Retinal pigment epithelial cell (primary cell): ENCODE measurements around the gene TEX261.
"Not testable (repeated sequence)": the region's sequence is repeated elsewhere in the genome, so short reads cannot be mapped to it uniquely, and the experiment has no call there.

ENCODE experiments used
- DNase-seq: peaks from one replicate; pipeline ENCODE4 v3.0.0-alpha.2; 2010; ENCODE audit warnings: low read depth
- H3K4me3 ChIP-seq: 2 replicates; pipeline ENCODE4 v1.5.1; 2011; ENCODE audit warnings: mild to moderate bottlenecking, low read length, control low read depth, moderate library complexity
- TF ChIP-seq, protein P1 (sequence below): conservative IDR thresholded peaks from 2 replicates; pipeline ENCODE4 v1.5.1; 2011; ENCODE audit warnings: low read depth, low read length, control low read depth, inconsistent platforms

Gene TEX261

DNA sequence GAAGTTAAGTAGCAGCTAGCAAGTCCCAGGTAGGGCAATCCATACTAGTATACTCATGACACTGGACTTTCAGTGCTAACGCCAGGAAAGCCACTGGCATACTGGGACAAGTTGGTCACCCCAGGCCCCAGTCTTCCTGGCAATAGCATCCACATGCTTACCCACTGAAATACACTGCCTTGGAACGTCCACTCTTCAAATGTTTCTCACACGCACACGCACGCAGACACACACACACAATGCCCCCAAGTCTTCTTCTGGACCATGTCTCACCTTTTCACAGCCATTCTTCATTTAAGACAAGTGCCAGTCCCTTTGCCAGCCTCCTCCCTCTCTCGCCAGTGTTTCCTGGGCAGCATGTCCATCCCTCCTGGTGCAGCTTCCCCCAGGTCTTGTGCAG lies 8.7 kb upstream of the TEX261 start:
- no peak for DNase-seq
- H3K4me3 ChIP-seq, result no peak overlapping the region
- TF ChIP-seq, protein P1, sequence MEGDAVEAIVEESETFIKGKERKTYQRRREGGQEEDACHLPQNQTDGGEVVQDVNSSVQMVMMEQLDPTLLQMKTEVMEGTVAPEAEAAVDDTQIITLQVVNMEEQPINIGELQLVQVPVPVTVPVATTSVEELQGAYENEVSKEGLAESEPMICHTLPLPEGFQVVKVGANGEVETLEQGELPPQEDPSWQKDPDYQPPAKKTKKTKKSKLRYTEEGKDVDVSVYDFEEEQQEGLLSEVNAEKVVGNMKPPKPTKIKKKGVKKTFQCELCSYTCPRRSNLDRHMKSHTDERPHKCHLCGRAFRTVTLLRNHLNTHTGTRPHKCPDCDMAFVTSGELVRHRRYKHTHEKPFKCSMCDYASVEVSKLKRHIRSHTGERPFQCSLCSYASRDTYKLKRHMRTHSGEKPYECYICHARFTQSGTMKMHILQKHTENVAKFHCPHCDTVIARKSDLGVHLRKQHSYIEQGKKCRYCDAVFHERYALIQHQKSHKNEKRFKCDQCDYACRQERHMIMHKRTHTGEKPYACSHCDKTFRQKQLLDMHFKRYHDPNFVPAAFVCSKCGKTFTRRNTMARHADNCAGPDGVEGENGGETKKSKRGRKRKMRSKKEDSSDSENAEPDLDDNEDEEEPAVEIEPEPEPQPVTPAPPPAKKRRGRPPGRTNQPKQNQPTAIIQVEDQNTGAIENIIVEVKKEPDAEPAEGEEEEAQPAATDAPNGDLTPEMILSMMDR, result no peak

DNA sequence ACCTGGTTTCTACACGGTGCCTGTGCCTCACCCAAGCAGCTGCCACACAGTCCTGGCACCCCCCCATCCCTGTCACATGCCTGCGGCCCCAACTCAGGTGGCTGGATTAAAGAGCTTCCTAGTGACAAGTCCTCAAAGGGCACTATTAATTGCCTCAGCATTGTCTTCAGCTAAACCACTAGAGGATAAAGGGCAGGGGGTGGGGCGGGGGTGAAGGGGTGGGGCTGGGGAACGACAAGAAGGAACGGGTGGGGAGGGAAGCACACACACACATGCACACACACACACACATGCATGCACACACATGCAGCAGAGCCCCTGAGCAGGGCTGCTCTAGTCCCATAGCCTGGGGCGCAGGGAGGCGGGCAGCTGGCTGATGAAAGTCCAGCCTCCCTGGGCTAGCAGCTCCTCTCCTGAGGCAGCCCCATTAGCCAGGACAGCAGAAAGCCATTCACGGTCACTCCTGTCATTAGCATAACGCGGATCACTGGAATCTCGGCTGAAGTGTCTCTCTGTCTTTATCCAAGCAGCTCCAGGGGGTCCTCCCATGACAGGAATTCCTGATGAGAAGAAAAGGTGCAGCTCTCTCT lies 7.4 kb upstream of the TEX261 start:
- no peak overlapping the region for H3K4me3 ChIP-seq
- DNase-seq, result no peak
- TF ChIP-seq, protein P1, result no peak

DNA sequence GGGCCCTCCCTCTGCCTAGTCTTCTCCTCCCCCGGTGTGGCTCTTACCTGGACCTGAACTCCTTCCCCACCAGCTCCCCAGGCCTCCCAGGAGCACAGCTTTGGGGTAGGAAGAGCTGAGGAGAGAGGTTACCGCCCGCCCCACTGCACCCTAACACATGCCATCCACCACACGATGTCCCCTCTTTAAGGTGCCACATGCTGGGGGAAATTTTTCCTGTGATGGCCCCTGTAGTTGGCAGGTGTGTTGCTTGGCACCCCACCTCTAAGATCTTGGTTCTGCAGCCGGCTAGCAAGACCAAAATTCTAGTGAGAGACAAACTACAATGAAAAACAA lies 6.9 kb upstream of the TEX261 start:
- H3K4me3 ChIP-seq, result no peak overlapping the region
- no peak for DNase-seq
- TF ChIP-seq, protein P1, result no peak

DNA sequence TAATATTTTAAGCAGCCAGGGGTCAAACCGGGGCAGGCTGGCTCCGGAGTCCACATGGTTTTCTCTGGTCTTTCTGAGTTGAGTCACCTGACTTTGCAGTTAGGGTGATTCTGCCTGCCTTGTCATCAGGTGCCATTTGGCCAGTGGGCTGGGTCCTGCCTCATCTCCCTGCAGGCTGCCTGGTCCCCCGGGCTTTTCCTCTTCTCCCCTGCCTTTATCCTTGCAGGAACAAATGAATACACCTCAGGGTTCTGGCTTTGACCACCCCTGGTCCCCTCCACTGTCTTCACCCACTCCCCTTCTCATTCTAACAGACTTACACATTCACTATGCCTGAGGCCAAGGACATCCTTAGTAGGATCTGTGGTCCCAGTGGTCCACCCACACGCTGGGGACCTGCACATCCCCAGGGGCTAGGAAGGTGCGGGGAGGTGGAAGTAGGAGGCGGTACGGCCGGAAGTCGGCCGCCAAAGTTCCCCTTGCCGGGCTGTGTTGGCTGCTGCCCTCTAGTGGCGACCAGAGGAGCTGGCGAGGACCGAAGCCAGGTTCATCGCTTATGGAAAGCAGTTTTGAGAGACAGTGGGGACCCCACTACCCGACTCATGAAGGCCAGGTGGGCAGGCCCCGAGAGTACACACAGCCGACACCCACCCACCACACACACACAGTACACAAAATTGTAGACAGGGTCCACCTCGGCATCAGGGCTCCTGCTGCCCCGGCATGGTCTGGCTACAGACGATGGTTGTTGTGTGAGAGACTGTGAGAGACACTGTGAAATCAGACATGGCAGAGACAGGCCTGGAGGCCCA lies 6.3 kb upstream of the TEX261 start:
- peak overlapping the region; percentile 38 for H3K4me3 ChIP-seq
- TF ChIP-seq, protein P1, result peak; percentile 98
- no peak for DNase-seq

DNA sequence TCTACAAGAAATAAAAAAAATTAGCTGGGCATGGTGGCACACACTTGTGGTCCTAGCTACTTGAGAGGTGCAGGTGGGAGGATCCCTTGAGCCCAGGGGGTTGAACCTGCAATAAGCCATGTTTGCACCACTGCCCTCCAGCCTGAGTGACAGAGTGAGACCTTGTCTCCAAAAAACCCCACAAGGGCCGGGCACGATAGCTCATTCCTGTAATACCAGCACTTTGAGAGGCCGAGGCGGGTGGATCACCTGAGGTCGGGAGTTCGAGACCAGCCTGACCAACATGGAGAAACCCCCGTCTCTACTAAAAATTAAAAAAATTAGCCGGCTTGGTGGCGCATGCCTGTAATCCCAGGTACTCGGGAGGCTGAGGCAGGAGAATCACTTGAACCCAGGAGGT lies 5.3 kb upstream of the TEX261 start:
- H3K4me3 ChIP-seq, DNase-seq: not testable (repeated sequence)

DNA sequence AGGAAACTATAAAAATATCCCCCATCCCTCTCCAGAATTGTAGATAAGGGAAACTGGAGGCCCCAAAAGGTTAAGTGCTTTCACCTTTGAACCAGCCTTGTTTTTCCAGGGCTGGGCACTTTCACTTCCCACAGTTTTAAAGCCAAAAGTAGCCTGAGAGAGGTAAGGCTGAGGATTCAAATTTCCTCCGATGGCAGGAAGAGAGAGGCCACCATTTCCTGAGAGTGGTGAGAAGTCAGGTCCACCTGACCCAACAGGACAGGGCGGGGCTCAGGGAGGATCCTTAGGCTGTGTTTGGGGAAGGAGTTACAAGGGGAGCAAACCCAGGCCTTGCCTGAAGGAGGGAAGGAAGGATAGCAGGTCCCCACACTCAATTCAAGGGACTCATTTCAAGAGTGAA lies 4.7 kb upstream of the TEX261 start:
- H3K4me3 ChIP-seq, result no peak overlapping the region
- DNase-seq, result no peak
- TF ChIP-seq, protein P1, result no peak

DNA sequence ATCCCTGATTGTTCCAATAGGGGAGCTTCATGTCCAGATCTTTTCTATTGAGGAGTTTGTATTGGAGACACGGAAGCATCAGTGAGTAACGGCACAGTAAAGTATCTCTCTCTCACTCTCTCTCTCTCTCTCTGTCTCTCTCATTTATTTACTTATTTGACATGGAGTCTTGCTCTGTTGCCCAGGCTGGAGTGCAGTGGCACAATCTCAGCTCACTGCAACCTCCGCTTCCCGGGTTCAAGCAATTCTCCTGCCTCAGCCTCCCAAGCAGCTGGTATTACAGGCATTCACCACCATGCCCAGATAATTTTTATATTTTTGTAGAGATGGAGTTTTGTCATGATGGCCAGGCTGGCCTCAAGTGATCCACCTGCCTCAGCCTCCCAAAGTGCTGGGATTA lies 4.2 kb upstream of the TEX261 start:
- not testable (repeated sequence) for DNase-seq

DNA sequence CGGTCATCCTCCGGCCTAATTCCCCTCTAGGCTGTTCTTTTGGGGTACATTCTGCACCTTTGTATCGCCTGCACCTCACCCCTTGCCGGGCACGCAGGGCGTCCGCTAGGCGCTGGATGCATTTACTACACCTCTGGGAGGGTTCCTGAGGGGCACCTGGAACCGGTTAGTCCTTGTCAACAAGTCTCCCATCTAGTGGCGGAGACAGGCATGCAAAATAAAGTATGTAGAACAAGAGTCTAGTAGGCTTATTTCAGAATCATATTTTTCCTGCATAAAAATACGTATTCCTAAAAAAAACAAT lies 705 bp upstream of the TEX261 start:
- TF ChIP-seq, protein P1, result peak; percentile 60
- DNase-seq, result no peak
- H3K4me3 ChIP-seq, result peak overlapping the region; percentile 72

More for the DNA sequence above, 4.2 kb upstream of the TEX261 start:
- H3K4me3 ChIP-seq, result not testable (repeated sequence)
